Measurements from ENCODE around the gene ZNF483. TPM values are rescaled to one million over a fixed set of nuclear protein-coding genes. Genes with fewer than 3 reads are reported as not detected.
"Not testable (repeated sequence)": the region's sequence is repeated elsewhere in the genome, so short reads cannot be mapped to it uniquely, and the experiment has no call there.

Gene ZNF483
- polyA plus RNA-seq, 1 of the 3 experiments (the other 2 are of a cell fraction): 0.53 TPM

DNA sequence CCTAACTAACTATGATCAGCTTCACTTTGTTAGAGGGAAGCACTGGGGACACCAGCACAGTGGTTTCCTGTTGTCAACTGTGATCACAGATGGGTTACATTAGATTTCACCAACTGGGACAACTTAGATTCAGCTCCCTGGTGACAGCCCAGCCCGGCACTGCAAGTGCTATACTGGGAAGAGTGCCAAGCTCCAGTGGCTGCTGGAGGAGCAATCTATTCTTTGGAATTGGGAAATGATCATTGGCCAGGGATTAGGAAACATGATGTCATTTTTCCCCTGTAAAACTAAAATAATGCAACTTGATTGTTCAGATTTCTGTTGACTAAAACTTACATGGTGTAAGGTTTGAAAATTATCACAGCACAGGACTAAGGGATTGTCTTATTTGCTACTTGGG is 41.3 kb downstream of the ZNF483 start:
- Histone ChIP-seq H3K4me1 (ENCODE audit: control insufficient read depth in 1 of 2, insufficient read depth in 2 of 2, low read depth in 1 of 2, low read length in 1 of 2) (no peaks in the 10 kb centered on the region), H4K20me1 (ENCODE audit: insufficient read depth) (no peaks in the 10 kb centered on the region), H3F3A (replicated peaks; ENCODE audit: insufficient read depth) (peaks cover 3% of the 10 kb centered on the region), H3K9me2 (no peaks in the 10 kb centered on the region), H3K9me3 (peaks cover 5% of the 10 kb centered on the region; the same call in 1 of the 2 replicates), H3K36me3 (replicated peaks in 1 of 2; ENCODE audit: control insufficient read depth in 1 of 2, insufficient read depth in 2 of 2, low read length in 1 of 2) (peaks cover 7 to 69% of the 10 kb centered on the region in 2 experiments), H3K4me2 (no peak overlapping the region), H3K27me3 (ENCODE audit: insufficient read depth) (no peaks in the 10 kb centered on the region), H3K79me2 (ENCODE audit: insufficient read depth) (no peaks in the 10 kb centered on the region), H3K27ac (ENCODE audit: low read depth in 2 of 2, low read length in 1 of 2) (no peak overlapping the region), H3K9ac (no peak overlapping the region), H2AFZ (ENCODE audit: low read depth) (no peak overlapping the region), H3K4me3 (ENCODE audit: low read depth in 2 of 2, low read length in 1 of 2) (no peak overlapping the region)
- no CpG with 5 or more reads among the region's 1 CpG for WGBS (ENCODE audit: low lambda C conversion rate)
- ChIA-PET POLR2A (no interaction called here), CTCF (no interaction called here)
- no peak for DNase-seq
- no peak for TF ChIP-seq TCF12 (IDR thresholded peaks at IDR 0.05)
- TF ChIP-seq, protein P1, sequence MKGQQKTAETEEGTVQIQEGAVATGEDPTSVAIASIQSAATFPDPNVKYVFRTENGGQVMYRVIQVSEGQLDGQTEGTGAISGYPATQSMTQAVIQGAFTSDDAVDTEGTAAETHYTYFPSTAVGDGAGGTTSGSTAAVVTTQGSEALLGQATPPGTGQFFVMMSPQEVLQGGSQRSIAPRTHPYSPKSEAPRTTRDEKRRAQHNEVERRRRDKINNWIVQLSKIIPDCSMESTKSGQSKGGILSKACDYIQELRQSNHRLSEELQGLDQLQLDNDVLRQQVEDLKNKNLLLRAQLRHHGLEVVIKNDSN (IDR thresholded peaks at IDR 0.05; ENCODE audit: borderline replicate concordance, low read depth): no peak
- no peak for TF ChIP-seq MEF2A (IDR thresholded peaks at IDR 0.05; ENCODE audit: borderline replicate concordance, low read depth)
- no peak for TF ChIP-seq RFX5 (IDR thresholded peaks at IDR 0.05; ENCODE audit: low read length)
- TF ChIP-seq RXRA (IDR thresholded peaks at IDR 0.05; ENCODE audit: borderline replicate concordance, low read depth): no peak
- no peak for TF ChIP-seq GABPA (IDR thresholded peaks at IDR 0.05; ENCODE audit: low read depth)
- TF ChIP-seq, protein P2, sequence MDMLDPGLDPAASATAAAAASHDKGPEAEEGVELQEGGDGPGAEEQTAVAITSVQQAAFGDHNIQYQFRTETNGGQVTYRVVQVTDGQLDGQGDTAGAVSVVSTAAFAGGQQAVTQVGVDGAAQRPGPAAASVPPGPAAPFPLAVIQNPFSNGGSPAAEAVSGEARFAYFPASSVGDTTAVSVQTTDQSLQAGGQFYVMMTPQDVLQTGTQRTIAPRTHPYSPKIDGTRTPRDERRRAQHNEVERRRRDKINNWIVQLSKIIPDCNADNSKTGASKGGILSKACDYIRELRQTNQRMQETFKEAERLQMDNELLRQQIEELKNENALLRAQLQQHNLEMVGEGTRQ (IDR thresholded peaks at IDR 0.05; ENCODE audit: borderline replicate concordance, low read depth, low read length): no peak
- TF ChIP-seq SMC3 (IDR thresholded peaks at IDR 0.05; ENCODE audit: low read depth, low read length): no peak
- no peak for TF ChIP-seq MXI1 (IDR thresholded peaks at IDR 0.05; ENCODE audit: low read depth, low read length)
- TF ChIP-seq NRF1 (IDR thresholded peaks at IDR 0.05; ENCODE audit: low read depth, low read length): no peak
- no peak for TF ChIP-seq POLR2AphosphoS5 (IDR thresholded peaks at IDR 0.05; ENCODE audit: low read depth, low read length)
- TF ChIP-seq FOXJ3 (CRISPR knock-in tag; IDR thresholded peaks at IDR 0.05): no peak
- TF ChIP-seq, protein P3, sequence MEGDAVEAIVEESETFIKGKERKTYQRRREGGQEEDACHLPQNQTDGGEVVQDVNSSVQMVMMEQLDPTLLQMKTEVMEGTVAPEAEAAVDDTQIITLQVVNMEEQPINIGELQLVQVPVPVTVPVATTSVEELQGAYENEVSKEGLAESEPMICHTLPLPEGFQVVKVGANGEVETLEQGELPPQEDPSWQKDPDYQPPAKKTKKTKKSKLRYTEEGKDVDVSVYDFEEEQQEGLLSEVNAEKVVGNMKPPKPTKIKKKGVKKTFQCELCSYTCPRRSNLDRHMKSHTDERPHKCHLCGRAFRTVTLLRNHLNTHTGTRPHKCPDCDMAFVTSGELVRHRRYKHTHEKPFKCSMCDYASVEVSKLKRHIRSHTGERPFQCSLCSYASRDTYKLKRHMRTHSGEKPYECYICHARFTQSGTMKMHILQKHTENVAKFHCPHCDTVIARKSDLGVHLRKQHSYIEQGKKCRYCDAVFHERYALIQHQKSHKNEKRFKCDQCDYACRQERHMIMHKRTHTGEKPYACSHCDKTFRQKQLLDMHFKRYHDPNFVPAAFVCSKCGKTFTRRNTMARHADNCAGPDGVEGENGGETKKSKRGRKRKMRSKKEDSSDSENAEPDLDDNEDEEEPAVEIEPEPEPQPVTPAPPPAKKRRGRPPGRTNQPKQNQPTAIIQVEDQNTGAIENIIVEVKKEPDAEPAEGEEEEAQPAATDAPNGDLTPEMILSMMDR (IDR thresholded peaks at IDR 0.05): no peak
- TF ChIP-seq SIN3A (IDR thresholded peaks at IDR 0.05; ENCODE audit: borderline replicate concordance, low read depth, low read length): no peak
- TF ChIP-seq FOSL2 (IDR thresholded peaks at IDR 0.05; ENCODE audit: borderline replicate concordance, low read depth): no peak
- TF ChIP-seq JUND (IDR thresholded peaks at IDR 0.05): no peak
- TF ChIP-seq GATA2 (CRISPR knock-in tag; IDR thresholded peaks at IDR 0.05): no peak

DNA sequence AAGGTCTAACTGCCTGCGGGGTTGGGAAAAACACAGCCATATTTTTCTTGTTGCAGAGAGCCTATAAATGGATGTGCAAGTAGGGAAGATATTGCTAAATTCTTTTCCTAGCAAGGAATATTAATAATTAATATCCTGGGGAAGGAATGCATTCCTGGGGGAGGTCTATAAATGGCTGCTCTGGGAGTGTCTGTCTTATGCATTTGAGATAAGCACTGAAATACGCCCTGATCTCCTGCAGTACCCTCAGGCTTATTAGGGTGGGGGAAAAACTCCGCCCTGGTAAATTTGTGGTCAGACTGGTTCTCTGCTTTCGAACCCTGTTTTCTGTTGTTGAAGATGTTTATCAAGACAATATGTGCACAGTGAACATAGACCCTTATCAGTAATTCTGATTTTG is 43.1 kb downstream of the ZNF483 start:
- H4K20me1 ChIP-seq (ENCODE audit: insufficient read depth); H2AFZ ChIP-seq (ENCODE audit: low read depth); H3K27ac ChIP-seq (ENCODE audit: low read depth in 2 of 2, low read length in 1 of 2); H3K9ac ChIP-seq; H3K4me3 ChIP-seq (ENCODE audit: low read depth in 2 of 2, low read length in 1 of 2); H3K4me1 ChIP-seq (ENCODE audit: control insufficient read depth in 1 of 2, insufficient read depth in 2 of 2, low read depth in 1 of 2, low read length in 1 of 2); H3K27me3 ChIP-seq (ENCODE audit: insufficient read depth); H3F3A ChIP-seq (replicated peaks; ENCODE audit: insufficient read depth); H3K9me3 ChIP-seq; CTCF ChIA-PET; H3K4me2 ChIP-seq; POLR2A ChIA-PET; H3K9me2 ChIP-seq; H3K79me2 ChIP-seq (ENCODE audit: insufficient read depth); DNase-seq: not testable (repeated sequence)
- peaks cover 7 to 72% of the 10 kb centered on the region in 2 experiments for H3K36me3 ChIP-seq (replicated peaks in 1 of 2; ENCODE audit: control insufficient read depth in 1 of 2, insufficient read depth in 2 of 2, low read length in 1 of 2)
- WGBS (ENCODE audit: low lambda C conversion rate): 87% methylated on average over 4 of the region's 4 CpGs
